ENCODE data around the gene TMEM250.
A peak's percentile ranks its signal among the peaks of the same experiment; 100 is the strongest.

Gene TMEM250

GRCh38 chr9:136131629-136132511 lies 13.2 kb upstream of the TMEM250 start:
- DNase-seq: no peak

- DNase-seq: no peak
Measured at GRCh38 chr9:136129176-136129575, 10.5 kb upstream of the TMEM250 start.

- DNase-seq: no peak
Measured at GRCh38 chr9:136128436-136128835, 9.8 kb upstream of the TMEM250 start.

GRCh38 chr9:136127313-136127712 lies 8.6 kb upstream of the TMEM250 start:
- DNase-seq: no peak

- DNase-seq: no peak
Measured at GRCh38 chr9:136124976-136125692, 6.5 kb upstream of the TMEM250 start.

GRCh38 chr9:136122425-136123383 lies 4.0 kb upstream of the TMEM250 start:
- DNase-seq: peak; percentile 30

- no peak for DNase-seq
Measured at GRCh38 chr9:136121801-136122200, 3.1 kb upstream of the TMEM250 start.

- DNase-seq: no peak
Measured at GRCh38 chr9:136120438-136120844, 1.8 kb upstream of the TMEM250 start.

- no peak for DNase-seq
Measured at GRCh38 chr9:136119883-136120393, 1.3 kb upstream of the TMEM250 start.

- DNase-seq: no peak
Measured at GRCh38 chr9:136119061-136119882, 597 bp upstream of the TMEM250 start.

- no peak for DNase-seq
Measured at GRCh38 chr9:136117916-136118319, 757 bp downstream of the TMEM250 start.

GRCh38 chr9:136117291-136117915 lies 1.3 kb downstream of the TMEM250 start:
- DNase-seq: no peak

- DNase-seq: no peak
Measured at GRCh38 chr9:136116360-136117098, 2.1 kb downstream of the TMEM250 start.

GRCh38 chr9:136115641-136116359 lies 2.9 kb downstream of the TMEM250 start:
- DNase-seq: no peak

GRCh38 chr9:136115206-136115605 lies 3.5 kb downstream of the TMEM250 start:
- DNase-seq: no peak

- DNase-seq: no peak
Measured at GRCh38 chr9:136114610-136115009, 4.1 kb downstream of the TMEM250 start.

- DNase-seq: no peak
Measured at GRCh38 chr9:136112541-136112940, 6.1 kb downstream of the TMEM250 start.

GRCh38 chr9:136111910-136112309 lies 6.8 kb downstream of the TMEM250 start:
- no peak for DNase-seq

GRCh38 chr9:136111190-136111589 lies 7.5 kb downstream of the TMEM250 start:
- DNase-seq: no peak

All from kidney glomerular epithelial cell (primary cell).